Measurements from ENCODE around the gene ENO1.
A peak's percentile ranks its signal among the peaks of the same experiment; 100 is the strongest.
"Not testable (repeated sequence)": the region's sequence is repeated elsewhere in the genome, so short reads cannot be mapped to it uniquely, and the experiment has no call there.

ENO1 gene

DNA sequence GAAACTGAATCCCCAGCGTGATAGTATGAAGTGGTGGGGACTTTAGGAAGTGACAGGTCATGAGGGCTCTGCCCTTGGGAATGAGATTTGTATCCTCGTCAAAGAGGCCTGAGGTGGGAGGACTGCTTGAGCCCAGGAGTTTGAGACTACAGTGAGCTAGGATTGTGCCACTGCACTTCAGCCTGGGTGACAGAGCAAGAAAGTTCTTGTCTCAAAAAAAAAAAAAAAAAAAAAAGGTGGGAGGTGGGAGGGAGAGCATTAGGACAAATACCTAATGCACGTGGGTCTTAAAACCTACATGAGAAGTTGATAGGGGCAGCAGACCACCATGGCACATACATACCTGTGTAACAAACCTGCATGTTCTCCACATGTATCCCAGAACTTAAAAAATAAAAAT lies 37.1 kb downstream of the ENO1 start:
- TF ChIP-seq, protein P1, sequence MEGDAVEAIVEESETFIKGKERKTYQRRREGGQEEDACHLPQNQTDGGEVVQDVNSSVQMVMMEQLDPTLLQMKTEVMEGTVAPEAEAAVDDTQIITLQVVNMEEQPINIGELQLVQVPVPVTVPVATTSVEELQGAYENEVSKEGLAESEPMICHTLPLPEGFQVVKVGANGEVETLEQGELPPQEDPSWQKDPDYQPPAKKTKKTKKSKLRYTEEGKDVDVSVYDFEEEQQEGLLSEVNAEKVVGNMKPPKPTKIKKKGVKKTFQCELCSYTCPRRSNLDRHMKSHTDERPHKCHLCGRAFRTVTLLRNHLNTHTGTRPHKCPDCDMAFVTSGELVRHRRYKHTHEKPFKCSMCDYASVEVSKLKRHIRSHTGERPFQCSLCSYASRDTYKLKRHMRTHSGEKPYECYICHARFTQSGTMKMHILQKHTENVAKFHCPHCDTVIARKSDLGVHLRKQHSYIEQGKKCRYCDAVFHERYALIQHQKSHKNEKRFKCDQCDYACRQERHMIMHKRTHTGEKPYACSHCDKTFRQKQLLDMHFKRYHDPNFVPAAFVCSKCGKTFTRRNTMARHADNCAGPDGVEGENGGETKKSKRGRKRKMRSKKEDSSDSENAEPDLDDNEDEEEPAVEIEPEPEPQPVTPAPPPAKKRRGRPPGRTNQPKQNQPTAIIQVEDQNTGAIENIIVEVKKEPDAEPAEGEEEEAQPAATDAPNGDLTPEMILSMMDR (conservative IDR thresholded peaks at IDR 0.05; ENCODE audit: low read depth, low read length): no peak
- DNase-seq (ENCODE audit: low read depth): no peak
- no peak overlapping the region for H3K4me3 ChIP-seq (ENCODE audit: low read length)

DNA sequence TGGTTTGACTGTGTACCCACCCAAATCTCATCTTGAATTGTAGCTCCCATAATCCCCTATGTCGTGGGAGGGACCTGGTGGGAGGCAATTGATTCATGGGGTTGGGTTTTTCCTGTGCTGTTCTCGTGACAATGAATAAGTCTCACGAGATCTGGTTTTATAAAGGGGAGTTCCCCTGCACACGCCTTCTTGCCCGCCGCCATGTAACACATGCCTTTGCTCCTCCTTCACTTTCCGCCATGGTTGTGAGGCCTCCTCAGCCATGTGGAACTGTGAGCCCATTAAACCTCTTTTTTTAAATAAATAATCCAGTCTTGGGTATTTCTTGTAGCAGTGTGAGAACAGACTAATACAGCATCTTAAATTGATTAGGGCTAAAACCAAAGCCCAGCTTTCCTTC lies 38.5 kb downstream of the ENO1 start:
- H3K4me3 ChIP-seq (ENCODE audit: low read length): no peak overlapping the region
- no peak for DNase-seq (ENCODE audit: low read depth)
- TF ChIP-seq, protein P1 (conservative IDR thresholded peaks at IDR 0.05; ENCODE audit: low read depth, low read length): no peak

DNA sequence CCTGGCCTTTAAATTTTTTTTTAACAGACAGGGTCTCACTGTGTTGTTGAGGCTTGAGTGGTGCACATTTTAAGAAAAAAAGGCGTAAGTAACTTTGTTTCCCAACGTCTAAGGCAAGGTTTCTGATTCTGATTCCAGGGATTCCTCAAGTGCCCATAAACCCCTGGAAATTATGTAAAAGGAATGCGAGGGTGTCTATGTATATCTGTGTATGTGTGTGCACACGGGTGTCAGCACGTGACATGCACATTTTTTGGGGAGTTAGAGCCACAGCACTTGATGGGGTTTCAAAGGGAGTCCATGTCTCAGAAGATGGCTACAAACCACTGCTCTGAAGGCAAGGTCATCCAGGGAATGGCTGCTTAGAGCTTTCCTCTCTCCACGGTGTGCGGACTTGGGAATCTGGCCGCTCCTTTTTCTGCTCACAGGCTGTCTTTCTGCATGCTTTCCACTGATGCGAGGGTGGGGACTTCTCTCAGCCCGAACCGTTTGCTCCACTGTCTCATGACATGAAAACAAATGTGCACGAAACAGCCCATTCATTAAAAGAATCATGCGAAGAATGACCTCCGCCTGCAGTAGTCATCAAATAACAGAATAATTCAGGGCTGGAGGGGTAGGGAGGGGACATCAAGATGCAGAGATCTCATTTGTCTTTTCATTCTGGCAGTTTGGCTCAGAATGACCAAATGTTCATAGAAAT lies 42.4 kb downstream of the ENO1 start:
- DNase-seq (ENCODE audit: low read depth): no peak
- TF ChIP-seq, protein P1 (conservative IDR thresholded peaks at IDR 0.05; ENCODE audit: low read depth, low read length): no peak
- H3K4me3 ChIP-seq (ENCODE audit: low read length): peak overlapping the region; percentile 17

DNA sequence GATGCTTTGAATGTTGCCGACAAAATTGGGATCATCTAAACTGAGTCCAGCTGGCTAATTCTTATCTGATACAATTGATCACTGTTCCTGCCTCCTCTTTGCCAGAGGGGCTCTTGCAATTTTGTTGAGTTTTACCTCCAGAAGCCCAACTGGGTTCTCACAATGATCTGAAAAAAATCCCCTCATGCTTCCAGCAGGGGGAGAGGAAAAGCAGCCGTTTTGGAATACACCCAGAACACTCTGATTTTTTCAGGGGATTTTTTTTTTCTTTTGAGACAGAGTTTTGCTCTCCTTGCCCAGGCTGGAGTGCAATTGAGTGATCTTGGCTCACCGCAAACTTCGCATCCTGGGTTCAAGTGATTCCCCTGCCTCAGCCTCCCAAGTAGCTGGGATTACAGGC lies 47.1 kb downstream of the ENO1 start:
- no peak for DNase-seq (ENCODE audit: low read depth)
- H3K4me3 ChIP-seq (ENCODE audit: low read length): no peak overlapping the region
- TF ChIP-seq, protein P1 (conservative IDR thresholded peaks at IDR 0.05; ENCODE audit: low read depth, low read length): peak; percentile 54

DNA sequence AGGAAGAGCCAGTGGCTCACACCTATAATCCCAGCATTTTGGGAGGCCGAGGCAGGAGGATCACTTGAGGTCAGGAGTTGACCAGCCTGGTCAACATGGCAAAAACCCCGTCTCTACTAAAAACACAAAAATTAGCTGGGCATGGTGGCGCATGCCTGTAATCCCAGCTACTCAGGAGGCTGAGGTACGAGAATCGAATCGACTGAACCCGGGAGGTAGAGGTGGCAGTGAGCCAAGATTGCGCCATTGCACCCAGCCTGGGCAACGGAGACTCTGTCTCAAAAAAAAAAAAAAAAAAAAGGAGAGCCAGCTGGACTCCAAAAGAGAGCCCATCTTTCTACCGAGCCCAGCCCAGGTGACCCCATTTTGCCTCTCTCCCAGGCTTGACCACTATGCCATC lies 47.8 kb downstream of the ENO1 start:
- not testable (repeated sequence) for DNase-seq (ENCODE audit: low read depth); H3K4me3 ChIP-seq (ENCODE audit: low read length)

DNA sequence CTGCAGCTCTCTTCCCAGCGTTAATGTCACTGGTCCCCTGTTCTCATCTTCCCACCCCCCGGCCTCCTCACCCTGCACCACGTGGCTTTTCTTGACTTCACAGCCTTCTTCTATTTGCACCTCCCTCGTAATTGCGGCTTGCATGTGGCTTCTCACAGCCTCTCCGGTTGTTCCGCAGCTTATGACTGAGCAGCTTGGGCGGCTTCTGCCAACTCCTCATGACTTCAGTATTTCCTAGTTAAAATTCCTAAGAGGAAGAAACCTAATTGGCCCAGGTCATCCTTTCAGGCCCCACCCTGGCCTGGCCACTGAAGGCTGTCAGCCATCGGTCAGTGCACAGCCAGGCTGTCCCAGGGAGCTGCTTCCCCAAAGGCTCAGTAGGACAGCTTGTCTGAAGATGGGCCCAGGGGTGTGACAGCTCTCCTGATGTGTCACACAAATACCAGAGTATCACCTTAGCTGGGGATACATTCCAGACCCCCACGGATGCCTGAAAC lies 52.5 kb downstream of the ENO1 start:
- TF ChIP-seq, protein P1 (conservative IDR thresholded peaks at IDR 0.05; ENCODE audit: low read depth, low read length): no peak
- DNase-seq (ENCODE audit: low read depth): peak; percentile 60
- H3K4me3 ChIP-seq (ENCODE audit: low read length): no peak overlapping the region

DNA sequence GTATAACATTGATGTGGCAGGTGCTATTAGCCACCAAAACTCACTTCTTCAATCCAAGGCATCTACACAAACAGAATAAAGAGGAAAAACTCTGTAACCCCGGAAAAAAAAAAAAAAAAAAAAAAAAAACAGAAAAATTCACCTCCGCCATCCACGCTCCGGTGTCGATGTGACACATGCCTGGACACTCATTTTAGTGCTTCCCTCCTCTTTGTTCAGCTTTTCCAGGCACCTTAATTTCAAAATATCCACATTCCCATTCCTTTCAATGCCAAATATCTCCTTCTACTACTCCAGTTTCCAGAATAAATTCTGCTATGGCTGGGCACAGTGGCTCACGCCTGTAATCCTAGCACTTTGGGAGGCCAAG lies 55.2 kb downstream of the ENO1 start:
- no peak overlapping the region for H3K4me3 ChIP-seq (ENCODE audit: low read length)
- no peak for DNase-seq (ENCODE audit: low read depth)
- TF ChIP-seq, protein P1 (conservative IDR thresholded peaks at IDR 0.05; ENCODE audit: low read depth, low read length): no peak
